Endothelial cell of umbilical vein (primary cell): ENCODE results near the gene FAM117B.
A peak's percentile ranks its signal among the peaks of the same experiment; 100 is the strongest.

ENCODE experiments used
- EZH2 ChIP-seq: IDR thresholded peaks from 2 replicates; pipeline ENCODE4 v1.6.1; 2012; ENCODE audit warnings: borderline replicate concordance, low read depth, mild to moderate bottlenecking, moderate library complexity, low read length, inconsistent platforms; ENCODE audit not compliant: severe bottlenecking
- GATA2 ChIP-seq: IDR thresholded peaks from 2 replicates; pipeline ENCODE4 v1.7.0; 2011; ENCODE audit warnings: low read depth, mild to moderate bottlenecking, moderate library complexity, mixed read lengths, low read length; ENCODE audit not compliant: insufficient read length, insufficient read depth
- JUN ChIP-seq: IDR thresholded peaks from 2 replicates; pipeline ENCODE4 v1.6.1; 2011; ENCODE audit warnings: borderline replicate concordance, low read depth; ENCODE audit not compliant: insufficient read length, insufficient read depth
- MYC ChIP-seq: IDR thresholded peaks from one replicate; pipeline ENCODE4 v1.6.1; 2011; ENCODE audit warnings: mild to moderate bottlenecking, low read depth, low read length
- POLR2A ChIP-seq: IDR thresholded peaks from 2 replicates; pipeline ENCODE4 v1.6.1; 2012; ENCODE audit warnings: low read depth, mild to moderate bottlenecking, control low read depth, low read length
- POLR2AphosphoS5 ChIP-seq: IDR thresholded peaks from 2 replicates; pipeline ENCODE4 v1.6.1; 2012; ENCODE audit warnings: low read depth, mild to moderate bottlenecking, control low read depth, low read length, moderate library complexity; ENCODE audit not compliant: insufficient read depth
- TF ChIP-seq, protein P1 (sequence below), 2 donors: IDR thresholded peaks; 1 replicate in 1 of 2; 2 replicates in 1 of 2; pipeline ENCODE4 v1.5.1; 2011; ENCODE audit warnings: low read length in 2 of 2, mild to moderate bottlenecking in 2 of 2, moderate library complexity in 2 of 2, control low read depth in 1 of 2, inconsistent platforms in 1 of 2, low read depth in 1 of 2; ENCODE audit not compliant: insufficient read depth in 1 of 2; ENCODE audit errors: extremely low read depth in 1 of 2

- peak; percentile 21 for TF ChIP-seq POLR2AphosphoS5
- no peak for TF ChIP-seq EZH2
- TF ChIP-seq, protein P1, sequence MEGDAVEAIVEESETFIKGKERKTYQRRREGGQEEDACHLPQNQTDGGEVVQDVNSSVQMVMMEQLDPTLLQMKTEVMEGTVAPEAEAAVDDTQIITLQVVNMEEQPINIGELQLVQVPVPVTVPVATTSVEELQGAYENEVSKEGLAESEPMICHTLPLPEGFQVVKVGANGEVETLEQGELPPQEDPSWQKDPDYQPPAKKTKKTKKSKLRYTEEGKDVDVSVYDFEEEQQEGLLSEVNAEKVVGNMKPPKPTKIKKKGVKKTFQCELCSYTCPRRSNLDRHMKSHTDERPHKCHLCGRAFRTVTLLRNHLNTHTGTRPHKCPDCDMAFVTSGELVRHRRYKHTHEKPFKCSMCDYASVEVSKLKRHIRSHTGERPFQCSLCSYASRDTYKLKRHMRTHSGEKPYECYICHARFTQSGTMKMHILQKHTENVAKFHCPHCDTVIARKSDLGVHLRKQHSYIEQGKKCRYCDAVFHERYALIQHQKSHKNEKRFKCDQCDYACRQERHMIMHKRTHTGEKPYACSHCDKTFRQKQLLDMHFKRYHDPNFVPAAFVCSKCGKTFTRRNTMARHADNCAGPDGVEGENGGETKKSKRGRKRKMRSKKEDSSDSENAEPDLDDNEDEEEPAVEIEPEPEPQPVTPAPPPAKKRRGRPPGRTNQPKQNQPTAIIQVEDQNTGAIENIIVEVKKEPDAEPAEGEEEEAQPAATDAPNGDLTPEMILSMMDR (IDR thresholded peaks at IDR 0.05; ENCODE audit: extremely low read depth in 1 of 2, insufficient read depth in 1 of 2, low read depth in 1 of 2, low read length in 2 of 2): no peak
- TF ChIP-seq POLR2A: no peak
- no peak for TF ChIP-seq GATA2
- no peak for TF ChIP-seq MYC
- TF ChIP-seq JUN: no peak
Observed at GRCh38 chr2:202635428-202636212, 851 bp downstream of the FAM117B start.
